ENCODE data around the gene ITK. TPM values are rescaled to one million over a fixed set of nuclear protein-coding genes. Genes with fewer than 3 reads are reported as not detected.

The ITK gene
- total and polyA plus RNA-seq, 2 of the 8 experiments (the other 6 are each of a cell fraction or from before 2014, with no cell fraction given), result 0.05 TPM; not detected in 1

- TF ChIP-seq CHD7 (IDR thresholded peaks at IDR 0.05; ENCODE audit: insufficient replicate concordance, low read length), result no peak
Measured at GRCh38 chr5:157290981-157291711, 110.5 kb downstream of the ITK start (continued).

All from H1 (cell line).